Stimulated activated memory B cell treated with anti-CD40 and anti-IgM and Interleukin-4, amounts not matched to agents 10 μg/mL and 1 μg/mL and 100 μg/mL, for 72 hours (primary cell): ENCODE data around the gene PTRHD1.

Experiments
- ATAC-seq: fragments of 150-1000 bp; cut with Tn5 transposase; 2 replicates; pipeline ENCODE4 v1.10.0; 2021
- H3K27ac Mint-ChIP-seq: one replicate; pipeline ENCODE4 v1.8.0; 2022; ENCODE audit warnings: mild to moderate bottlenecking, mixed read lengths
- H3K27me3 Mint-ChIP-seq: one replicate; pipeline ENCODE4 v1.8.0; 2022; ENCODE audit warnings: mixed read lengths
- H3K36me3 Mint-ChIP-seq: one replicate; pipeline ENCODE4 v1.8.0; 2022; ENCODE audit warnings: mixed read lengths
- H3K4me1 Mint-ChIP-seq: one replicate; pipeline ENCODE4 v1.8.0; 2022; ENCODE audit warnings: mixed read lengths
- H3K4me3 Mint-ChIP-seq: one replicate; pipeline ENCODE4 v1.8.0; 2022; ENCODE audit warnings: mild to moderate bottlenecking, moderate library complexity, mixed read lengths
- H3K9me3 Mint-ChIP-seq: one replicate; pipeline ENCODE4 v1.8.0; 2022; ENCODE audit warnings: mixed read lengths

The PTRHD1 gene

DNA sequence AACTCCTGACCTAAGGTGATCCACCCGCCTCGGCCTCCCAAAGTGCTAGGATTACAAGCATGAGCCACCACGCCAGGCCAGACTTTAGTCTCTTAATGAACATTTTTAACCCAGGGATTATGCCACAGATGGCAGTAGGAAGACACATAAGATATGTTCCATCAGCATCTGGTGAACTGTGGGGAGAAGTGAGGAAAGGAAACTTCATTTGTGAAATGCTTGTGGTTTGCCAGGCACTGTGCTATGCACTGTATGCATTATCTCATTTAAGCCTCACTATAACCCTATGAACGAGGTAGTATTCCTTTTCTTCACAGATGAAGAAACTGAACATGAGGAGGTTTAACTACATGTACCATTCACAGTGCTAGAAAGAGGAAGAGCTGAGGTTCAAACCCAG is 29.3 kb downstream of the PTRHD1 start:
- H3K36me3 Mint-ChIP-seq: peaks cover 44% of the 10 kb centered on the region

DNA sequence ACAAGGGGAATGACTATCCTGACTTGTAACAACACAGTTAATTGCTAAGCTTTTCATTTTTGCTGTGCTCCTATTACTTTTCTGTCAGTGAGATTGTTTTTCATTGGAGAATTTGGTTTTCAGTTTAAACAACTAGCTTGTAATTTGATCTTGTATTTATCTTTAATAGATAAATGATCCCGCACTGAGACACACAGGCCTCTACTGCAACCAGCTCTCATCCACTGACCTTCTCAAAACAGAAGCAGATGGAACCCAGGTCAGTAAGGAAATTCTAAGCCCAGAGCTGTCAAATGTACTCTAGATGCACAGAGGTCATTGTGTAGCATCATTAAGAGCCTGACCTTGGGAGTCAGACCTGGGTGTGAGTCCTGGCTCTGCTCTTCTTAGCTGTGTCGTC is 30.7 kb downstream of the PTRHD1 start:
- no peak for ATAC-seq
- Mint-ChIP-seq H3K27ac (no peak overlapping the region), H3K9me3 (no peaks in the 10 kb centered on the region), H3K4me1 (no peaks in the 10 kb centered on the region), H3K4me3 (no peak overlapping the region), H3K27me3 (no peaks in the 10 kb centered on the region), H3K36me3 (peaks cover 46% of the 10 kb centered on the region)

More for the DNA sequence above, 29.3 kb downstream of the PTRHD1 start:
- Mint-ChIP-seq H3K27ac (no peak overlapping the region), H3K27me3 (no peaks in the 10 kb centered on the region), H3K4me3 (no peak overlapping the region), H3K9me3 (no peaks in the 10 kb centered on the region), H3K4me1 (no peaks in the 10 kb centered on the region)
- ATAC-seq: no peak

DNA sequence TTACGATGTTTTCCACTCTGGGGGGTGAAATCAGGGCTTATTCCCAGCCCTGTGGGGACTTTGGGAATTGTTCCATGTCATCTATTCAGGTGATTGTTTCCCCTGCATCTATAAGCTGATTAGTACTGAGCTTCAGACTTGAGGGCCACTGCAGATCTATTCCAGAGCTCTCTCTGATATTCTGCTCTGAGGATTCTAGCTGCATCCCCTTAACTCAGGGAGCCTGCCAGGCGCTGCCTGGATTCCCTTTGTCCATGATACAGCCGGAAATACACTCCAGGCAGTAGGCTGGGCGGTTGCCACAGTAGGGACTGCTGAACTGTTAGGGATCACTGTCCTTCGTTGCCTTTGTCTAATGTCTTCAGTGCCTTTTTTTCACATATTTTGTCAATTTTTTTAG is 31.3 kb downstream of the PTRHD1 start:
- peaks cover 45% of the 10 kb centered on the region for H3K36me3 Mint-ChIP-seq
- no peak overlapping the region for H3K4me3 Mint-ChIP-seq
- no peaks in the 10 kb centered on the region for H3K9me3 Mint-ChIP-seq
- H3K4me1 Mint-ChIP-seq: no peaks in the 10 kb centered on the region
- no peak for ATAC-seq
- no peak overlapping the region for H3K27ac Mint-ChIP-seq
- no peaks in the 10 kb centered on the region for H3K27me3 Mint-ChIP-seq

DNA sequence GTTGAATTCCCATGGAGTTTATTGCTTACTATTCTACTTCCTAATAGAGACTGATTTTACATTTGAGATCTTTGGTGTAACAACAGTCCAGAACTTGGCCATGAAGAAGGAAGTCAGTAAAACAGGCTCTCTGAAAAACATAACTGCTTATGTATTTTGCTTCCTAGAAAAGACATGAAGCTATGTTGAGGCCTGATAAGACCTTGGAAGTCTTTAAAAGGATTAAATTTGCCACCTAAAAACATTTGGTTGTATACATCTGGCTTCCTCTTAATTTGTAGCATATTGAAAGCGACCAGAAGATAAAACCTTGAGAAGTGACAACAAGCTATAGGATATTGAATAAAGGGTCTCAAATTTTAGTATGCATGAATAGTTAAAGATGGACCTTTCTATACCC is 36.4 kb downstream of the PTRHD1 start:
- H3K9me3 Mint-ChIP-seq: no peaks in the 10 kb centered on the region
- no peaks in the 10 kb centered on the region for H3K27me3 Mint-ChIP-seq
- no peak for ATAC-seq
- H3K36me3 Mint-ChIP-seq: peaks cover 20% of the 10 kb centered on the region
- no peaks in the 10 kb centered on the region for H3K4me1 Mint-ChIP-seq
- no peak overlapping the region for H3K4me3 Mint-ChIP-seq
- H3K27ac Mint-ChIP-seq: no peak overlapping the region

DNA sequence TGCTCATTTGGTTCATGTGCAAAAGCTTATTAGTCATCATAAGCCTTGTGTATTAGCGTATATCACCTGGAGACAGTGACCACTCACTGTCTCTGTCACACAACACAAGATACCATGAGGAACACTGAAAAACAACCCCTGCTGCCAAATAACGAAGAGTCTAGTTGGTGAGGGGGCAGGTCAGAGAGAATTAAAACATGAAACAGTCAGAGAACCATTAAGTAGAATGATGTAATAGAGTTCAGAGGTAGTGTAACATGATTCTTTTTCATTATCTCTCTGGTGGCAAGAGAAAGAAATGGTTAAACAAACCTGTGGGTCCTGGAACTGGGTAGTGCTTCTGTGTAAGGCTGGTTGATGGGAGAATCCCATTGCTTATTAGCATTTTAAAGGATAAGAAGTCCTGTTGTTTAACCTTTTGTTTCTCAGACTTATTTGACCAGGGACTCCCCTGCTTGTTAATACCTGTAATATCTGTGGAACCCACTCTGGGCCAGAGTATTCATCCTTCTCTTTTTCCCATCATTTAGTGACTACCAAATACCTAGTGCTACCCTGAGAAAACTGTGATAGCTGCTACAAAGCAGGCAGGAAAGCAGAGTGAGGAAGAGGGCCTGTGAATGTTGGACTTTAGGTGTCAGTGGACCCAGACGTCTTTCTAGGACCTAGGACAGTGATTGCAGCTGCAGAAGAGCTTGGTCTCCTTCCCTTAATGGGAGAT is 38.0 kb downstream of the PTRHD1 start:
- no peak for ATAC-seq
- no peaks in the 10 kb centered on the region for H3K27me3 Mint-ChIP-seq
- H3K4me3 Mint-ChIP-seq: no peak overlapping the region
- H3K36me3 Mint-ChIP-seq: peaks cover 13% of the 10 kb centered on the region
- H3K27ac Mint-ChIP-seq: no peak overlapping the region
- H3K9me3 Mint-ChIP-seq: no peaks in the 10 kb centered on the region
- no peaks in the 10 kb centered on the region for H3K4me1 Mint-ChIP-seq

DNA sequence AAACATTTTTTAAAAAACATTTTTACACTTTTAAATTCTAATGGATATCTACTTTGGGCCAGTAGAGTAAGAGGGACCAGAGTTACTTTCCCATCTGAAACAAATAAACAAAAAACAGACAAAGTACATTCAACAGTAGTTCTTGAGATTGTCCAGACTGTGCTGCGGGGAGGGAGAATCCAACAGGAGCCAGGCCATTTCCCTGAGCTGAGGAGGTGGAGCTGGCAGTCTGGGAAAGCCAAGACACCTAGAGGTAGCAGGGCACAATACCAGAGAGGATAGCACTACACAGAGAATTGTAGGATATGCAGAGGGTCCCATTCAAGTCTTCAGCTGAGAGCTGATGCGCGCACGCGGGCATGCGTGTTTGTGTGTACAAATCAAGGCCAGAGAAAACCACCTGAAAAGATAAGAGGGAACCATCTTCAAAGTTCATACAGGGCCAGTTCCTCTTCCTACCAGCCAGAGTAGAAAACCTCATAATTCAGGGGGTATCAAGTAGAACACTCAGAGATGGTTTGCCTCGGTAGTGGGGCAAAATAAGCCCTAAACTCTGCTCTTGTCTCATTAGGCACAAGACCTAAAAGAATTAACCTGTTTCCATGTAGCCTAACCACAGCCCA is 44.0 kb downstream of the PTRHD1 start:
- Mint-ChIP-seq H3K27me3 (no peaks in the 10 kb centered on the region), H3K36me3 (peaks cover 28% of the 10 kb centered on the region), H3K9me3 (no peaks in the 10 kb centered on the region), H3K4me1 (peaks cover 12% of the 10 kb centered on the region), H3K27ac (no peak overlapping the region), H3K4me3 (no peak overlapping the region)
- no peak for ATAC-seq

DNA sequence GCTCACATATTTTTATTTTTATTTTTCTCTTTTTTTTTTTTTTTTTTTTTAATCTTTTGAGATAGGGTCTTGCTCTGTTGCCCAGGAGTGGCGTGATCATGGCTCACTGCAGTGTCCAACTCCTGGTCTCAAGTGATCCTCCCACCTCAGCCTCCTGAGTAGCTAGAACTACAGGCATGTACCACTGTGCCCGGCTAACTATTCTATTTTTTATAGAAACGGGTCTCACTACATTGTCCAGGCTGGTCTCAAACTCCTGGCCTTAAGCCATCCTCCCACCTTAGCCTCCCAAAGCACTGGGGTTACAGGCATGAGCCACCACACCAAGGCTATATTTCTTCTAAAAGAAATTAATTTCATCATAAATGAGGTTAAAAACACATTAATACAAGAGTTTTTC is 45.9 kb downstream of the PTRHD1 start:
- no peak for ATAC-seq
- H3K4me3 Mint-ChIP-seq: no peak overlapping the region
- no peak overlapping the region for H3K27ac Mint-ChIP-seq
- peaks cover 12% of the 10 kb centered on the region for H3K4me1 Mint-ChIP-seq
- peaks cover 36% of the 10 kb centered on the region for H3K36me3 Mint-ChIP-seq
- H3K27me3 Mint-ChIP-seq: no peaks in the 10 kb centered on the region
- no peaks in the 10 kb centered on the region for H3K9me3 Mint-ChIP-seq

DNA sequence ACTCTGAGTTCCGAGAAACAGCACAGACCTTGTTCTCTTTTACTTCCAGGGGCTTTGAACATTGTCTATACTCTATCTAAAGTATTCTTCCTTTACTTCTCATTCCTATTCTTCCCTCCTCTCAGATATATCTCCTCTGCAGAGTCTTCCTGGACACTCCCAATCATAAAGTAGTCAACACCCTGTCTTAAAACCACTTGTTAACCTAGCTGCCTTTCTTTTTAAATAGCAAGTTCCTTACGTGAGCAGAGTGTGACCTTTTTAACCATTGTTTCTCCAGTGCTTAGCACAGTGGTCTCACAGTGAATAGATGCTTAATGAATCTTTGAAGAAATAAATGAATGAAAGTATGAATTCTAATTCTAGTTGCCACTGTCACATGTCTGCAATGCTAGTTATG is 47.4 kb downstream of the PTRHD1 start:
- Mint-ChIP-seq H3K4me1 (peaks cover 12% of the 10 kb centered on the region), H3K36me3 (peaks cover 44% of the 10 kb centered on the region), H3K4me3 (no peak overlapping the region), H3K9me3 (no peaks in the 10 kb centered on the region), H3K27ac (no peak overlapping the region), H3K27me3 (no peaks in the 10 kb centered on the region)
- ATAC-seq: no peak

DNA sequence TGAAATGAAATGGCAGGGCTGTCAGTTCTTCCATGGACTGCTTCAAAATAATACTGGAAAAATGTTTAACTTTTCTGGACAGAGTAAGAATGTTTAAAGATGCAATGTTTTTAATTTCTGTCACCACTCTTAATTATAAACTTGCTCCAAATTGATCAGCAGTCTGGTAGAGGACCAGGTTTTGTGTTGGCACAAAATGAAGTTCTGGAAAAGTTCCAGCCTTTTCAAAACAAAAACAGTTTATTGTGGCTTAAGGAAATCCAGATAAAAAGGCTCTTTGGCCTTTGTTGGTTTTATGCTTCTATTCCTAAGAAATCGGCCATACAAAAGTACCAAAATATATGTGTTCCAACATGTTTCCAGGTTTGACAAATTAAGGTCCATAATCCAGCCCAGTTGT is 48.8 kb downstream of the PTRHD1 start:
- Mint-ChIP-seq H3K36me3 (peaks cover 37% of the 10 kb centered on the region), H3K4me1 (peaks cover 12% of the 10 kb centered on the region), H3K27ac (no peak overlapping the region), H3K4me3 (no peak overlapping the region), H3K9me3 (no peaks in the 10 kb centered on the region), H3K27me3 (no peaks in the 10 kb centered on the region)
- ATAC-seq: no peak

DNA sequence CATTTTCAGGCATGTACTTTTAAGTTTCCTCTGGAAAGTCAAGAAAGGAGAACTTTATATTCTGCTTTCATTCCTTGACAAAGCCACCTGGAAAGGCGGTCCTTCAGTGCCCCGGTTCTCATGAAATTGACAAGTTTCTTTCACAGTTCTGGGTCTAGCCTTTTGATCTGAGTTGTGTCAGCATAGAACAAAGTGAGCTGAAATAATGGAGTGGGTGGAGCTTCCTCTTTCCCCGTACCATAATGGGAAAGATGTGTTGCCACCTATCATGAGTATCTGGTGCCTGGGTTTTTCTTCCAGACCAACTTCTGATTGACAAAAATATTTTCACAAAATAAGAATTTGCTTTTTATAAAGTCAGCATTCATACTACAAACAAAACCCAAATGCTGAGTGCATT is 49.3 kb downstream of the PTRHD1 start:
- peaks cover 33% of the 10 kb centered on the region for H3K36me3 Mint-ChIP-seq
- H3K27me3 Mint-ChIP-seq: no peaks in the 10 kb centered on the region
- peaks cover 8% of the 10 kb centered on the region for H3K4me1 Mint-ChIP-seq
- no peak overlapping the region for H3K4me3 Mint-ChIP-seq
- H3K9me3 Mint-ChIP-seq: no peaks in the 10 kb centered on the region
- H3K27ac Mint-ChIP-seq: no peak overlapping the region
- no peak for ATAC-seq

DNA sequence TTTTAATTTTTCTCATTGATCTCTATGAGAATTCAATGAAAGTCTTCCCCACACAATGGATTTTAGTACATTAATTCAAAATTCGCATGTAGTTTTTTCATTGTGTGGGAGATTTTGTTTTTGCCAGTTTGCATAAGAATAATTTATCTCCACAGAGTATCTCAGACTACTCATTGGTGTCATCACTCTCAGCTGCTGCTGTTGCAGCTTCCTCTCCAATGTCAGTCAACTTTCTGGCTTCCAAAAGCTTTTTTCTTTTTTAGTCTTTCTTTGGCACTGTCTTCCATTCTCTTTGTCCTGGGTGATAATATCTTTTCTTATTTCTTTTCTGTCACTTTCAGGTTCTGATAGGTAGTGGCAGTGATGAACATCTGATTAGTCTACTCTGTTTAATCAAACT is 50.5 kb downstream of the PTRHD1 start:
- no peak for ATAC-seq
- Mint-ChIP-seq H3K4me3 (no peak overlapping the region), H3K27me3 (no peaks in the 10 kb centered on the region), H3K9me3 (no peaks in the 10 kb centered on the region), H3K36me3 (peaks cover 33% of the 10 kb centered on the region), H3K4me1 (peaks cover 8% of the 10 kb centered on the region), H3K27ac (no peak overlapping the region)

DNA sequence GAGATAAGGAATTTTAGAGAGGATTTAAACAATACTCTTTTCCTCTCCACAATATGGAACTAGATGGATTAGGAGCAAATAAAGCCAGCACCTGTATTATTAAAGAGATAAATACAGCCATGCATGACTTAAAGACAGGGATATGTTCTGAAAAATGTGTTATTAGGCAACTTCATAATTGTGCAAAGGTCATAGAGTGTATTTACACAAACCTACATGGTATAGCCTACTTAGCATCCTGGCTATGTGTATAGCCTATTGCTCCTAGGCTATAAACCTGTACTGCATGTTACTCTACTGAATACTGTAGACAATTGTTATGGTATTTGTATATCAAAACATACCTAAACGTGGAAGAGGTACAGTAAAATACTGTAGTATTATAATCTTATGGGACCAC is 53.0 kb downstream of the PTRHD1 start:
- Mint-ChIP-seq H3K27me3 (no peaks in the 10 kb centered on the region), H3K27ac (no peak overlapping the region), H3K4me1 (no peaks in the 10 kb centered on the region), H3K36me3 (peaks cover 23% of the 10 kb centered on the region), H3K4me3 (no peak overlapping the region), H3K9me3 (no peaks in the 10 kb centered on the region)
- no peak for ATAC-seq
